Measurements from ENCODE around the gene POMT1.

Gene POMT1

GRCh38 chr9:131554843-131555351, 52.2 kb downstream of the POMT1 start:
- DNase-seq (ENCODE audit: low read depth): no peak

DNA sequence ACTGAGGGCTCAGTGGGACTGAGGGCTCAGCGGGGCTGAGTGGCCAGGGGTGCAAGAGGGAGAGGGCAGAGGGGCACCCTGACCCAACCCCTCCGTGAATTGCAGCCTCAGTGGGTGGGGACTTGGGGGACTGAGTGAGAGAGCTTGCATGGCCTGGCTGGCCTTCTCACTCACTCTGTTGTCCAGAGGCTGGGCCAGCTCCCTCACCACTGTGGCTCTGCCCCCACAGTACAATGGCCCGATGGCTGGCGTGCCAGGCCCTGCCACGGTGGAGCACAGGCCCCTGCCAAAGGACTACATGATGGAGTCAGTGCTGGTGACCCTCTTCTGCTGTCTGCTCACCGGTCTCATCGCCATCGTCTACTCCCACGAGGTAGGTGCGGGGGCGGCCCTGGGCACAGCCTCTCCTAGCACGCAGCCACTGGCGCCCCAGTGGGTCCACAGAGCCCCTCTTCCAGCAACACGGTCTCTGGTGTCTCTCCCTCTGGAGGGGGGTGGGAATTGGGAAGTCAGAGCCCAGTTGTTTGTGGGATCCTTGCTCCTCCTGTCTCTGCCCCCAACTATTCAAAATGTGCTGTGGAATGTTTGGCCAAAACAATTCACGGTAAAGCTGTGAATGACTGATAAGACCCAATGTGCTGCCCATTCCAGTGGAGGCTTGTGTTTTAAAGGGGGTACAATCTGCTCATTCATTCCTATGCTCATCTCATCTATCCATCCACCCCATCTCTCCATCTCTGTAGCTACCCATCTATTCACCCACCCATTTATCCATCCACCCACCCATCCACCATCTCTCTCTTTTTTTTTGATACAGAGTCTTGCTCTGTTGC, 53.3 kb downstream of the POMT1 start:
- DNase-seq (ENCODE audit: low read depth): no peak

- DNase-seq (ENCODE audit: low read depth): no peak
Measured at GRCh38 chr9:131557855-131558548, 55.3 kb downstream of the POMT1 start.

GRCh38 chr9:131559421-131560000, 56.8 kb downstream of the POMT1 start:
- no peak for DNase-seq (ENCODE audit: low read depth)

- DNase-seq (ENCODE audit: low read depth): no peak
Measured at GRCh38 chr9:131562032-131562959, 59.6 kb downstream of the POMT1 start.

- DNase-seq (ENCODE audit: low read depth): no peak
Measured at GRCh38 chr9:131565369-131565768, 62.7 kb downstream of the POMT1 start.

DNA sequence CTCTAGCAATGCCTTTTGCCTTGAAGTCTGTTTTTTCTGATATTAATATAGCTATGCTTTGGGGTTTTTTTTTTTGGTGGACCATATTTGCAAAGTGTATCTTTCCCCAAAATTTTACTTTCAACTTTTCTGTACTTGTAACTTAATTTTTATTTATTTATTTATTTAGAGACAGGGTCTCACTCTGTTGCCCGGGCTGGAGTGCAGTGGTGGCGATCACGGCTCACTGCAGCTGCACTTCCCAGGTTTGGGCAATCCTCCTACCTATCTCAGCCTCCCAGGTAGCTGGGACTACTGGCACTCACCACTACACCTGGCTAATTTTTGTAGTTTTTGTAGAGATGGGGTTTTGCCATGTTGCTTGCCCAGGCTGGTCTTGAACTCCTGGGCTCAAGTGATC, 63.4 kb downstream of the POMT1 start:
- DNase-seq (ENCODE audit: low read depth): no peak

DNA sequence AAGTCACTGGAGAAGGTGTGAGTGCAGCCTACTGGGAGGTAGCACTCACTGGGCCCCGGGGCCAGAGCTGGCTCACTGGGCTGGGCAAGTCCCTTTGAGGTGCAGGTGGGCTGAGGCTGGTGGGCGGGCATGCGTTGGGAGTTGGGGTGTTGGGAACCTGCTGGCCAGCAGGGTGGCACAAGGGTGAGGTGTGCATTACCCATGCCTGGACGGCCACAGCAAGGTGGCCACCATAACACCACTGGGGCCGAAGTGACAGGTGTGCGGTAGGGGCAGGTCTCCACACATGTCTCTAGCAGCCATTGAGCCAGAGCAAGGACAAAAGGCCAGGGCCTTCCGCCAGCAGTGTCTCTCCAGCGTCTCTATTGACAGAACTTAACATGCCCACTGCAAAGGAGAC, 65.2 kb downstream of the POMT1 start:
- no peak for DNase-seq (ENCODE audit: low read depth)

All from stimulated activated CD4-positive, alpha-beta T cell treated with anti-CD3 and anti-CD28 coated beads, Interleukin-2, amount 100 ng/mL, for 4 hours (primary cell).